ENCODE measurements around the gene VWA7.

DNA sequence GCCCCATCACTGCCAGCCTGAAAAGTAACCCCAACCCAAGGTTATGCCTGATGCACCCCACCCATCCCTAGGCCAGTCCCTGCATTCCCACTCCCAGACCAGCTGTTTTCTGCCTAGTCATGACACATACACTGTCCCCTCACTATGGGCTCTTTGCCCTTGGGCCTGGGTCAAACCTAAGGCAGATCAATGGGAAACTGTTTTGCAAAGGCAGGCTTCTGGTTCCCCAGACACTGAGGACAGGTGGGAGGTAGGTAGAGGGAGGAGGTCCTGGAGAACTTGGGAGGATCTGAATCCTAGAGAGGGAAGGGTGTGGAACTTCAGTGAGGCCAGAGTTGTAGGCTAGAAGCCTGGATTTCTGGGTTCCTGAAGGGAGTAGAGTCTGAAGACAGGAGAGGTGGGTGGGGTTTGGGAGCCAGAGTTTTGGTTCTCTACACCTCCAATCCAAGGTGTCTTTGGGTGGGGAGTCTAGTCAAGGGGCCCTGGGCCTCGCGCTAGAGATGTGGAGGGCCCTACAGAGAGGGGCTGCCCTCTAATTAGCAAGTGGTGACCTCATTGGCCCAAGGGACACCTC is 42.8 kb downstream of the VWA7 start:
- TF ChIP-seq CTCF (conservative IDR thresholded peaks at IDR 0.05), result no peak
- no peak for TF ChIP-seq ZFX (IDR thresholded peaks at IDR 0.05)
